PC-3 (cell line): ENCODE measurements around the gene GNPDA1. TPM values are rescaled to one million over a fixed set of nuclear protein-coding genes. Genes with fewer than 3 reads are reported as not detected.
A peak's percentile ranks its signal among the peaks of the same experiment; 100 is the strongest.

Source experiments
- ATAC-seq: fragments of 200-7000 bp; cut with Tn5 transposase; 2 replicates; pipeline ENCODE4 v1.9.1; 2020; ENCODE audit warnings: mild to moderate bottlenecking, moderate library complexity
- BruUV-seq: library from RNA; stranded (reverse); fragments of 400-500 nt; replicated peaks from 2 replicates; lab custom pipeline; 2021; lab: Mats Ljungman, UMichigan
- CTCF ChIA-PET: fragments of 300-600 bp; sonication (Branson Sonifier 250); formaldehyde crosslinking; loops from one replicate; lab custom pipeline; 2022; ENCODE audit warnings: antibody characterized with exemption; lab: Charles Lee
- POLR2A ChIA-PET: fragments of 300-600 bp; sonication (Branson Sonifier 250); formaldehyde crosslinking; loops from one replicate; lab custom pipeline; 2022; ENCODE audit warnings: antibody characterized with exemption; ENCODE audit not compliant: unreplicated experiment; lab: Charles Lee
- DNase-seq: peaks from one replicate; pipeline ENCODE4 v3.0.0-alpha.2; 2015
- H2AFZ ChIP-seq: fragments of 300-600 bp; sonication (generic); 2 replicates; pipeline ENCODE4 v1.6.0; 2016; ENCODE audit warnings: antibody characterized with exemption, low read length
- H3F3A ChIP-seq: fragments of 300-600 bp; sonication (generic); one replicate; pipeline ENCODE4 v1.6.0; 2017; ENCODE audit warnings: antibody characterized with exemption, low read length, control low read depth, mild to moderate bottlenecking; ENCODE audit not compliant: unreplicated experiment
- H3K27ac ChIP-seq: fragments of 300-600 bp; sonication (generic); 2 replicates; pipeline ENCODE4 v1.5.1; 2016; ENCODE audit warnings: mild to moderate bottlenecking, low read length
- H3K27me3 ChIP-seq: fragments of 300-600 bp; sonication (generic); 2 replicates; pipeline ENCODE4 v1.6.1; 2016; ENCODE audit warnings: low read length, mixed read lengths
- H3K36me3 ChIP-seq: fragments of 300-600 bp; sonication (generic); 2 replicates; pipeline ENCODE4 v1.6.1; 2016; ENCODE audit warnings: low read depth, mixed run types, low read length, mixed read lengths
- H3K4me1 ChIP-seq: fragments of 300-600 bp; sonication (generic); 2 replicates; pipeline ENCODE4 v1.5.1; 2016; ENCODE audit warnings: low read length; ENCODE audit not compliant: insufficient read depth
- H3K4me2 ChIP-seq: fragments of 300-600 bp; sonication (generic); 2 replicates; pipeline ENCODE4 v1.6.0; 2016; ENCODE audit warnings: low read length
- H3K4me3 ChIP-seq: fragments of 300-600 bp; sonication (generic); 2 replicates; pipeline ENCODE4 v1.5.1; 2016; ENCODE audit warnings: mild to moderate bottlenecking, low read length, mixed read lengths
- H3K79me2 ChIP-seq: fragments of 300-600 bp; sonication (generic); 2 replicates; pipeline ENCODE4 v1.6.1; 2017; ENCODE audit warnings: low read length, mixed read lengths
- H3K9ac ChIP-seq: fragments of 300-600 bp; sonication (generic); 2 replicates; pipeline ENCODE4 v1.6.0; 2016; ENCODE audit warnings: mild to moderate bottlenecking, low read length
- H3K9me2 ChIP-seq: fragments of 300-600 bp; sonication (generic); replicated peaks from 2 replicates; pipeline ENCODE4 v1.6.1; 2016; ENCODE audit warnings: mixed run types, low read length, mixed read lengths
- H3K9me3 ChIP-seq: fragments of 300-600 bp; sonication (generic); 2 replicates; pipeline ENCODE4 v1.6.1; 2016; ENCODE audit warnings: low read length, mixed read lengths
- H4K20me1 ChIP-seq: fragments of 300-600 bp; sonication (generic); 2 replicates; pipeline ENCODE4 v1.6.1; 2016; ENCODE audit warnings: low read length, mixed read lengths
- EZH2 ChIP-seq: fragments of 300-600 bp; sonication (generic); IDR thresholded peaks from one replicate; pipeline ENCODE4 v1.6.1; 2017; ENCODE audit warnings: antibody characterized with exemption, mild to moderate bottlenecking, low read length; ENCODE audit not compliant: unreplicated experiment
- EZH2phosphoT487 ChIP-seq: fragments of 300-600 bp; sonication (generic); IDR thresholded peaks from 2 replicates; pipeline ENCODE4 v1.6.1; 2018; ENCODE audit warnings: mild to moderate bottlenecking, antibody characterized with exemption, low read length, borderline replicate concordance
- intact Hi-C: fragments of 100-400 bp; cut with micrococcal nuclease; formaldehyde crosslinking; loops from 2 replicates; pipeline ENCODE4 v1.9.0; 2023
- total RNA-seq: library from RNA; depleted of rRNA; stranded (reverse); fragments of >200 nt; gene quantifications from 2 replicates; pipeline ENCODE4 v1.2.3, GENCODE V29; 2014
- TF ChIP-seq, protein P1 (sequence below): fragments of 300-600 bp; sonication (generic); conservative IDR thresholded peaks from 2 replicates; pipeline ENCODE4 v1.5.1; 2017; ENCODE audit warnings: antibody characterized with exemption, low read depth, mild to moderate bottlenecking, low read length

Gene GNPDA1
- total RNA-seq, 1 experiment from 2014 or later, result 34.7 TPM

DNA sequence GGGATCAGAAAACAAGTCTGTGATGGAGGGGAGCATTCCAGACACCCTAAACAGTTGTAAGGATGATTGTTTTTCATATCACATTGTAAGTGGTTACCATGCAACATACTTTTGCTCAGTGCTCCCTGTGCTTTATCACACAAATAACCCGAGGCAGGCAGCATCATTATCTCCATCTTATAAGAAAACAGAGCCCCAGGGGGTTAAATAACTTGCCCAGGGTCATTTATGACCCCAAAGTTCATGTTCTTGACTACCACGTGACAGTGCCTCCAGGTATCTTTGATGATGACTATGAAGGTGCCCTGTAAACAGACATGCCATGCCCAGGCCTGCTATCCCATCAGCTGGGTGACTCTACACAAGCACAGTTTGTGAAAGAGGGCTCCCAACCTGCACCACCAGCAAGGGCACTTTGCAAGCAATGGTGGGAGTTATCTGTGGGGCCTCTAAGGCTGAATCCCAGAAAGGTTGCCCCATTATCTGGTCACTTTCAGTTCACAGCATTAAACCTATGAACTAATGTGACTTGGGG lies 9.5 kb downstream of the GNPDA1 start:
- intact Hi-C loops, result no loop called here

DNA sequence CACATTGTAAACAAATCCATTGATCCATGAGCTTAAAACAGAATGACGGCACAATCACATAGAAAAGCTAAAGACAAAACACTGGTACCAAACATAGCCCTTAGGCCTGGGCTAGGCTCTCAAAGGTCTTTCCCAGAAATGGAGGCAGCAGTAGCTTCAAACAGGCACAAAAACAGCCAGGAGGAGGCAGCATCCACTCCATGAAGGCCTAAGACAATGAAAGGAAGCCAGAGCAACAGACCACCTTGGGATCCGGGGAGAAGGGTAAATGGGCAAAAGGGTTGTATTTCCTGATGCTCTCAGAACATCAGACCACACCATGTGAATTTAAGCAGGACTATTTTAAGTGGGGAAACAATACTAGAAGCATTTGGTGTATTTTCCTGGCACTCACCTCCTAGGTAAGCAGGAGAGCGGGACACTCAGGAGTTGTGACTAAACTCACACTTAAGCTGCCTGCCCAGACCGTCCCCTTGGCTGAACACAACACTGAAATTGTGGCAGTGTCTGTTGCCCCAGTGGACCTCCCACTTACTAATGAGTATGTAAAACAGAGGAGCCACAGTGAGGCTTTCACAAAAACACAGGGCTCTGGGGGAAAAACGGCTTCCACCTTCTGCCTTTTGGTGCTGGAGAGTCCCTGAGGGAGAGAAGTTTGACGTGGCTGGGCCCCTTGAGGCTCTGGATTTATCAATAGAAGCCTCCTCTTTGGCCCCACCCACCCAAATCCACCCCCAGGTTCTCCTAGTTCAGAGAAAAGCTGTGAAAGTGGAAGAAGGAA lies 11.9 kb downstream of the GNPDA1 start:
- ChIA-PET CTCF (no interaction called here), POLR2A (no interaction called here)
- H3K9ac ChIP-seq, result no peak overlapping the region
- no peaks in the 10 kb centered on the region for H3F3A ChIP-seq
- no peak overlapping the region for H3K4me2 ChIP-seq
- intact Hi-C loops, result no loop called here
- H3K9me3 ChIP-seq, result no peaks in the 10 kb centered on the region
- peak; percentile 32 for DNase-seq
- BruUV-seq, result no TSS peak
- H3K36me3 ChIP-seq, result peaks cover 4% of the 10 kb centered on the region
- no peaks in the 10 kb centered on the region for H3K4me1 ChIP-seq
- no peak overlapping the region for H3K4me3 ChIP-seq
- no peaks in the 10 kb centered on the region for H3K27me3 ChIP-seq
- no peak overlapping the region for H2AFZ ChIP-seq
- no peaks in the 10 kb centered on the region for H4K20me1 ChIP-seq
- no peak overlapping the region for H3K27ac ChIP-seq
- no peaks in the 10 kb centered on the region for H3K9me2 ChIP-seq
- no peak for ATAC-seq
- H3K79me2 ChIP-seq, result no peaks in the 10 kb centered on the region
- TF ChIP-seq EZH2phosphoT487, result no peak
- TF ChIP-seq, protein P1, sequence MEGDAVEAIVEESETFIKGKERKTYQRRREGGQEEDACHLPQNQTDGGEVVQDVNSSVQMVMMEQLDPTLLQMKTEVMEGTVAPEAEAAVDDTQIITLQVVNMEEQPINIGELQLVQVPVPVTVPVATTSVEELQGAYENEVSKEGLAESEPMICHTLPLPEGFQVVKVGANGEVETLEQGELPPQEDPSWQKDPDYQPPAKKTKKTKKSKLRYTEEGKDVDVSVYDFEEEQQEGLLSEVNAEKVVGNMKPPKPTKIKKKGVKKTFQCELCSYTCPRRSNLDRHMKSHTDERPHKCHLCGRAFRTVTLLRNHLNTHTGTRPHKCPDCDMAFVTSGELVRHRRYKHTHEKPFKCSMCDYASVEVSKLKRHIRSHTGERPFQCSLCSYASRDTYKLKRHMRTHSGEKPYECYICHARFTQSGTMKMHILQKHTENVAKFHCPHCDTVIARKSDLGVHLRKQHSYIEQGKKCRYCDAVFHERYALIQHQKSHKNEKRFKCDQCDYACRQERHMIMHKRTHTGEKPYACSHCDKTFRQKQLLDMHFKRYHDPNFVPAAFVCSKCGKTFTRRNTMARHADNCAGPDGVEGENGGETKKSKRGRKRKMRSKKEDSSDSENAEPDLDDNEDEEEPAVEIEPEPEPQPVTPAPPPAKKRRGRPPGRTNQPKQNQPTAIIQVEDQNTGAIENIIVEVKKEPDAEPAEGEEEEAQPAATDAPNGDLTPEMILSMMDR, result peak; percentile 52
- TF ChIP-seq EZH2, result no peak

More for the DNA sequence above, 9.5 kb downstream of the GNPDA1 start:
- ATAC-seq, result no peak
- no peak overlapping the region for H3K4me2 ChIP-seq
- no peaks in the 10 kb centered on the region for H3K9me2 ChIP-seq
- CTCF ChIA-PET, result no interaction called here
- no TSS peak for BruUV-seq
- no peaks in the 10 kb centered on the region for H3K4me1 ChIP-seq
- H3F3A ChIP-seq, result no peaks in the 10 kb centered on the region
- peaks cover 4% of the 10 kb centered on the region for H3K36me3 ChIP-seq
- H3K27me3 ChIP-seq, result no peaks in the 10 kb centered on the region
- H3K27ac ChIP-seq, result no peak overlapping the region
- no peaks in the 10 kb centered on the region for H3K9me3 ChIP-seq
- TF ChIP-seq EZH2, result no peak
- TF ChIP-seq, protein P1, result no peak
- TF ChIP-seq EZH2phosphoT487, result no peak
- H3K9ac ChIP-seq, result no peak overlapping the region
- H3K79me2 ChIP-seq, result no peaks in the 10 kb centered on the region
- no peak for DNase-seq
- POLR2A ChIA-PET, result no interaction called here
- no peaks in the 10 kb centered on the region for H4K20me1 ChIP-seq
- no peak overlapping the region for H3K4me3 ChIP-seq
- H2AFZ ChIP-seq, result no peak overlapping the region

DNA sequence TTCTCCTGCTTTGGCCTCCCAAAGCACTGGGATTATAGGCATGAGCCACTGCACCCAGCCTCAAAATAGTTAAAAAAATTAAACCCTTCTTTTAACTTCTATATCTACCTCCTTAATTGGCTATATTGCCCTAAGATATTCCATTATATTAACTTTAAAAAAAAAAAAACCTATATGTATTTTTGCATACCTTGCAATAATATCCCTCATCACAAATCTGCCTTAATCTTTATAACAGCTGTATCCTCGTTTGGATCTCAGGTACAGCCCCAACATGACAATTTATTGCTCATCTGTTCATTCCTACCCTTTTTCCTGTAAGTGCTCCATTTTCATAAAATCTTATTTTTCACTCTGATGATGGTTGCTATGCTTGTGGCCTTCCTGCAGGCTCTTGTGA lies 12.7 kb downstream of the GNPDA1 start:
- H3K9me3 ChIP-seq, result no peaks in the 10 kb centered on the region
- TF ChIP-seq EZH2phosphoT487, result no peak
- H3K9me2 ChIP-seq, result no peaks in the 10 kb centered on the region
- DNase-seq (no peak), ATAC-seq (no peak)
- H3K79me2 ChIP-seq, result no peaks in the 10 kb centered on the region
- ChIA-PET CTCF (no interaction called here), POLR2A (no interaction called here)
- no peaks in the 10 kb centered on the region for H3K4me1 ChIP-seq
- no peaks in the 10 kb centered on the region for H3K27me3 ChIP-seq
- H3K4me3 ChIP-seq, result no peak overlapping the region
- no TSS peak for BruUV-seq
- H3F3A ChIP-seq, result no peaks in the 10 kb centered on the region
- no peak overlapping the region for H3K4me2 ChIP-seq
- H2AFZ ChIP-seq, result no peak overlapping the region
- intact Hi-C loops, result no loop called here
- H4K20me1 ChIP-seq, result no peaks in the 10 kb centered on the region
- no peak overlapping the region for H3K9ac ChIP-seq
- H3K27ac ChIP-seq, result no peak overlapping the region
- peaks cover 4% of the 10 kb centered on the region for H3K36me3 ChIP-seq
